Effector CD4-positive, alpha-beta T cell (primary cell): ENCODE results near the gene PRB4. TPM values are rescaled to one million over a fixed set of nuclear protein-coding genes. Genes with fewer than 3 reads are reported as not detected.
"Not testable (repeated sequence)": the region's sequence is repeated elsewhere in the genome, so short reads cannot be mapped to it uniquely, and the experiment has no call there.

Experiments used
- DNase-seq: peaks from one replicate; pipeline ENCODE4 v3.0.0-alpha.2; 2020
- total RNA-seq: gene quantifications from one replicate; lab custom pipeline; 2026; lab: John Stamatoyannopoulos, UW

The PRB4 gene
- not detected for total RNA-seq

GRCh38 chr12:11310336-11310735, at the start of gene PRB4:
Gene PRB4, minus strand, starts transcription at chr12:11310436. Its CDS starts 38 bp downstream, at chr12:11310398.
- DNase-seq, result no peak

GRCh38 chr12:11351736-11352135, 41.5 kb upstream of the PRB4 start:
- DNase-seq, result not testable (repeated sequence)

GRCh38 chr12:11348439-11348838, 38.2 kb upstream of the PRB4 start:
- no peak for DNase-seq

- DNase-seq, result no peak
Measured at GRCh38 chr12:11347810-11348209, 37.6 kb upstream of the PRB4 start.

DNA sequence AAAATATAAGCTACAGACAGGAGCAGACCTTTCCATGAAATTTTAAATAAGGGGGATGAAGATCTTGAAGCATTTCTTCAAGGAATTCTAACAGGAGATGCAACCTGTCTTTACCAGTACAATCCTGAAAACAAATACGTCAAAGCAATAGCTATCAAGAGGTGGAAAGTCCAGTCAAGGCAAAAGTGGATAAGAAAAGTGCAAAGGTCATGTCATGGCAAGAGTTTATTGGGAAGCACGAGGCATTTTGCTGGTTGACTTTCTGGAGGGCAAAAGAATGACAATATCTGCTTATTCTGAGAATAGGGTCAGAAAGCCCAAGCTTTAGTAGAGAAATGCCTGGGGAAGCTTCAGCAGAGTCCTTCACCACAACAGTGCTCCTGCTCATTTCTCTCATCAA, 34.3 kb upstream of the PRB4 start:
- DNase-seq, result no peak

- no peak for DNase-seq
Measured at GRCh38 chr12:11324426-11324825, 14.2 kb upstream of the PRB4 start.

GRCh38 chr12:11321980-11322379, 11.7 kb upstream of the PRB4 start:
- DNase-seq, result no peak

GRCh38 chr12:11307143-11307542, 3.1 kb downstream of the PRB4 start:
- no peak for DNase-seq

DNA sequence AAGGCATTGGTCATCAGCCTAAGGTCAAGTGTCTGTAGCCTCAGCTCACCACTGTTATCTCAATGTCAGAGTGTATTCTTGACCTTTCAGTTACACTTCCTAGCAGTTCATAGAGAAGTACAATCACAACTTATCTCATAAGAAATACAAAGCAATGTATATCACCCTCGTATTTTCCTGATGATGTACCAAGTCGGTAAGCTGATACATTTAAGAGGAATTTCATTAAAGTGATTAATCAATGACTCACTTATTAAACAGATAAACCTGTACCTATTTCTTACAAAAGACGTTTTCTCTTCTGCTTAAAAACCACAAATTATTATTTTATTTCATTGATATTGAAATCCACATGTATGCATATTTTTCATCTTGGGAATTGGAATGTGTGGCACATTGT, 36.8 kb downstream of the PRB4 start:
- DNase-seq, result no peak

DNA sequence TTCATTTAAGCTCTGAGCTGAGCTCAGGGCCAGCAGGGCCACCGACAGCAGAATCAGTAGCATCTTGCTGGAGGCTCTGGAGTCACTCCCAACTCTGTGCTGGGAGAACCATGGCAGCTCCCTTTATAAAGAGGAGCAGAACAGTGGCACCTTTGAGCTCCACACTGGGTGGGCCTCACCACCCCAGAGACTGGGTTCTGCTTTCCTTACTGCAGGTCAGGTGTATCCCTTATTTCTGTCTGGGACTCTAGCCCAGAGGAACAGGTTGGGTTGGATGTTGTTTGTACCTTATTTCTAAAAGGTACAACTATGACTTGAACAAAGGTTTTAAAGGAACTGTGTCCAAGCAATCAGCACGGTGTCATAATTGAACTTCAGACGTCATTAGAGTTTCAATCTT, 40.6 kb downstream of the PRB4 start, which contains the start of gene PRB3:
Gene PRB3 (minus strand): TSS at position 101 of the 400 bp plus-strand sequence. CDS start 38 bp downstream, at position 63.
- DNase-seq, result no peak

DNA sequence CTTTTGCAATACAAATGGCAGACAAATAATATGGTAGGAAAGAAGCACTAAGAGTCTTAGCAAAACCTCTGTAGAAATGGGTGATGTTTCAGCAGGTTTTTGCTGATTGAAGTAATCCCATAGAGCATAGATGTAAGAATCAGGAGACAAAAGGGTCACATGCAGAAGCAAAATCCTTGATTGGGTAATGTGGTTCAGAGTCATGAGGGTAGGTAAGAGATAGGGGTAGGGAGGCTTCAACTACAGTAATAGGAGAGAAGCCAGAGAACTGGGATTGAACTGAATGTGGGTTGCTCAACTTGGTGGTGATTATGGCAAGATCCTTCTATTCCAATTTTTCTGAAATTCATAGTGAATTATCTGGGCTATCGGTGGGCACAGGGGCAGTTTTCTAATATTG, 45.7 kb downstream of the PRB4 start:
- no peak for DNase-seq
